C4-2B (cell line): Measurements from ENCODE around the gene SLC6A19.

Experiments used
- ZFX ChIP-seq: fragments of 450-650 bp; IDR thresholded peaks from 2 replicates; pipeline ENCODE4 v1.6.1; 2017
- TF ChIP-seq, protein P1 (sequence below): fragments of 450-650 bp; conservative IDR thresholded peaks from 2 replicates; pipeline ENCODE4 v1.5.1; 2017; ENCODE audit warnings: mild to moderate bottlenecking

DNA sequence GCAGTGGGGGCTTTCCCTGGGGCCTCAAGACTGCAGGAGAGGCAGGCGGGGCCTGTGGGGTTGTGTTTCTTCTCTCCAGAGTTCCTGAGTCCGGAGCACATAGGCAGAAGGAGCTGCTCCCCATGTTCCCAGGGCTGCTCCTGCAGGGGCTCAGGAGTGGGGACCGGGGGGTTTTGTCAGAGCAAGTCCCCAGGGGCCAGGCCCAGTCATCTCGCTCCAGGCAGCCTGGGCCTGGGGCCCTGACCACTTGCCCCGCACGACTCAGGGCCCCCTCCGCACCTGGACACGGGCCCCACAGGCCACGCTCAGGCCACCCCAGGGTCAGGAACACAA, 22.0 kb upstream of the SLC6A19 start:
- TF ChIP-seq, protein P1, sequence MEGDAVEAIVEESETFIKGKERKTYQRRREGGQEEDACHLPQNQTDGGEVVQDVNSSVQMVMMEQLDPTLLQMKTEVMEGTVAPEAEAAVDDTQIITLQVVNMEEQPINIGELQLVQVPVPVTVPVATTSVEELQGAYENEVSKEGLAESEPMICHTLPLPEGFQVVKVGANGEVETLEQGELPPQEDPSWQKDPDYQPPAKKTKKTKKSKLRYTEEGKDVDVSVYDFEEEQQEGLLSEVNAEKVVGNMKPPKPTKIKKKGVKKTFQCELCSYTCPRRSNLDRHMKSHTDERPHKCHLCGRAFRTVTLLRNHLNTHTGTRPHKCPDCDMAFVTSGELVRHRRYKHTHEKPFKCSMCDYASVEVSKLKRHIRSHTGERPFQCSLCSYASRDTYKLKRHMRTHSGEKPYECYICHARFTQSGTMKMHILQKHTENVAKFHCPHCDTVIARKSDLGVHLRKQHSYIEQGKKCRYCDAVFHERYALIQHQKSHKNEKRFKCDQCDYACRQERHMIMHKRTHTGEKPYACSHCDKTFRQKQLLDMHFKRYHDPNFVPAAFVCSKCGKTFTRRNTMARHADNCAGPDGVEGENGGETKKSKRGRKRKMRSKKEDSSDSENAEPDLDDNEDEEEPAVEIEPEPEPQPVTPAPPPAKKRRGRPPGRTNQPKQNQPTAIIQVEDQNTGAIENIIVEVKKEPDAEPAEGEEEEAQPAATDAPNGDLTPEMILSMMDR, result no peak
- no peak for TF ChIP-seq ZFX
